Rectal smooth muscle tissue (tissue), 1 donor: Measurements from ENCODE around the gene SYCE1L.
A peak's percentile ranks its signal among the peaks of the same experiment; 100 is the strongest.

ENCODE experiments used
- H3K27ac ChIP-seq: one replicate; pipeline ENCODE4 v1.7.0; 2013; ENCODE audit warnings: low read depth, low read length, inconsistent platforms
- H3K27me3 ChIP-seq: one replicate; pipeline ENCODE4 v1.7.0; 2013; ENCODE audit warnings: low read length; ENCODE audit not compliant: control insufficient read depth, insufficient read depth
- H3K36me3 ChIP-seq: one replicate; pipeline ENCODE4 v1.7.0; 2013; ENCODE audit warnings: low read length; ENCODE audit not compliant: control insufficient read depth, insufficient read depth
- H3K4me1 ChIP-seq: one replicate; pipeline ENCODE4 v1.7.0; 2013; ENCODE audit warnings: low read length; ENCODE audit not compliant: control insufficient read depth, insufficient read depth
- H3K4me3 ChIP-seq: one replicate; pipeline ENCODE4 v1.7.0; 2013; ENCODE audit warnings: low read length
- H3K9ac ChIP-seq: one replicate; pipeline ENCODE4 v1.7.0; 2013; ENCODE audit warnings: low read length

Gene SYCE1L

GRCh38 chr16:77211880-77212740 lies 12.9 kb downstream of the SYCE1L start:
- Histone ChIP-seq H3K27ac (peak overlapping the region; percentile 3), H3K4me1 (no peaks in the 10 kb centered on the region), H3K36me3 (no peaks in the 10 kb centered on the region), H3K9ac (no peak overlapping the region), H3K27me3 (no peaks in the 10 kb centered on the region), H3K4me3 (peak overlapping the region; percentile 65)

GRCh38 chr16:77212741-77213541 lies 13.7 kb downstream of the SYCE1L start:
- Histone ChIP-seq H3K4me1 (no peaks in the 10 kb centered on the region), H3K27ac (no peak overlapping the region), H3K9ac (no peak overlapping the region), H3K36me3 (no peaks in the 10 kb centered on the region), H3K27me3 (no peaks in the 10 kb centered on the region), H3K4me3 (peak overlapping the region; percentile 65)

GRCh38 chr16:77213542-77214106 lies 14.4 kb downstream of the SYCE1L start:
- Histone ChIP-seq H3K27me3 (no peaks in the 10 kb centered on the region), H3K9ac (no peak overlapping the region), H3K36me3 (no peaks in the 10 kb centered on the region), H3K27ac (no peak overlapping the region), H3K4me3 (no peak overlapping the region), H3K4me1 (no peaks in the 10 kb centered on the region)

- H3K36me3 ChIP-seq: no peaks in the 10 kb centered on the region
- H3K4me3 ChIP-seq: no peak overlapping the region
- H3K4me1 ChIP-seq: no peaks in the 10 kb centered on the region
- no peak overlapping the region for H3K27ac ChIP-seq
- no peaks in the 10 kb centered on the region for H3K27me3 ChIP-seq
- no peak overlapping the region for H3K9ac ChIP-seq
Observed at GRCh38 chr16:77214411-77215138, 15.4 kb downstream of the SYCE1L start.

GRCh38 chr16:77219437-77219836 lies 20.2 kb downstream of the SYCE1L start:
- no peaks in the 10 kb centered on the region for H3K27me3 ChIP-seq
- no peak overlapping the region for H3K27ac ChIP-seq
- no peaks in the 10 kb centered on the region for H3K4me1 ChIP-seq
- no peak overlapping the region for H3K9ac ChIP-seq
- no peaks in the 10 kb centered on the region for H3K36me3 ChIP-seq
- no peak overlapping the region for H3K4me3 ChIP-seq

- no peak overlapping the region for H3K4me3 ChIP-seq
- H3K36me3 ChIP-seq: no peaks in the 10 kb centered on the region
- H3K27me3 ChIP-seq: no peaks in the 10 kb centered on the region
- no peak overlapping the region for H3K27ac ChIP-seq
- no peaks in the 10 kb centered on the region for H3K4me1 ChIP-seq
- no peak overlapping the region for H3K9ac ChIP-seq
Observed at GRCh38 chr16:77220427-77220826, 21.2 kb downstream of the SYCE1L start.

- Histone ChIP-seq H3K27ac (no peak overlapping the region), H3K9ac (no peak overlapping the region), H3K4me1 (no peaks in the 10 kb centered on the region), H3K27me3 (no peaks in the 10 kb centered on the region), H3K36me3 (no peaks in the 10 kb centered on the region), H3K4me3 (no peak overlapping the region)
Observed at GRCh38 chr16:77221482-77221881, 22.3 kb downstream of the SYCE1L start.

GRCh38 chr16:77223184-77223583 lies 24.0 kb downstream of the SYCE1L start:
- Histone ChIP-seq H3K27me3 (no peaks in the 10 kb centered on the region), H3K4me1 (no peaks in the 10 kb centered on the region), H3K36me3 (no peaks in the 10 kb centered on the region), H3K27ac (no peak overlapping the region), H3K4me3 (no peak overlapping the region), H3K9ac (no peak overlapping the region)

GRCh38 chr16:77225182-77225581 lies 26.0 kb downstream of the SYCE1L start:
- no peak overlapping the region for H3K9ac ChIP-seq
- H3K4me1 ChIP-seq: no peaks in the 10 kb centered on the region
- no peak overlapping the region for H3K27ac ChIP-seq
- no peak overlapping the region for H3K4me3 ChIP-seq
- H3K36me3 ChIP-seq: no peaks in the 10 kb centered on the region
- H3K27me3 ChIP-seq: no peaks in the 10 kb centered on the region

GRCh38 chr16:77227745-77228144 lies 28.5 kb downstream of the SYCE1L start:
- H3K4me3 ChIP-seq: no peak overlapping the region
- H3K9ac ChIP-seq: no peak overlapping the region
- no peaks in the 10 kb centered on the region for H3K36me3 ChIP-seq
- no peaks in the 10 kb centered on the region for H3K27me3 ChIP-seq
- no peaks in the 10 kb centered on the region for H3K4me1 ChIP-seq
- H3K27ac ChIP-seq: no peak overlapping the region

- Histone ChIP-seq H3K27ac (no peak overlapping the region), H3K4me1 (no peaks in the 10 kb centered on the region), H3K9ac (no peak overlapping the region), H3K36me3 (no peaks in the 10 kb centered on the region), H3K27me3 (no peaks in the 10 kb centered on the region), H3K4me3 (no peak overlapping the region)
Observed at GRCh38 chr16:77231047-77231446, 31.8 kb downstream of the SYCE1L start.
